ENCODE measurements around the gene AADACL4.
A peak's percentile ranks its signal among the peaks of the same experiment; 100 is the strongest.
"Not testable (repeated sequence)": the region's sequence is repeated elsewhere in the genome, so short reads cannot be mapped to it uniquely, and the experiment has no call there.

AADACL4 gene

DNA sequence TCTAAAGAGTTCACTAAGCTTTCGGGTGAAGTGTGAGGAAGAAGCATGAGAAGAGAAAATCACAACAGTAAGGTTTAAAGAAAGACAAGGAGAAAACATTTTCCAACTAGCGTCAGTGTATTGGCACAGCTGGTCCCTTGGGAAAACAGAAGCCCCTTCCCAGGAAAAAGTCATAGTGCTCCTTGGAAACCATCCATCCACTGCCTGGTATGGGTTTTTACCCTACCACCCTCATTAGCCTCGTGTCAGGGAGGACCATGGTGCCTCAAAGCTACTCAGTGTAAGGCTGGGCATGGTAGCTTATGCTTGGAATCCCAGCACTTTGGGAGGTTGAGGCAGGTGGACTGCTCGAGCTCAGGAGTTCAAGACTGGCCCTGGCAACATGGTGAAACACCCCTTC lies 12.7 kb downstream of the AADACL4 start:
- TF ChIP-seq REST (IDR thresholded peaks at IDR 0.05; ENCODE audit: insufficient replicate concordance, low read depth) (no peak), SPI1 (IDR thresholded peaks at IDR 0.05; ENCODE audit: borderline replicate concordance, low read depth) (no peak), GABPA (IDR thresholded peaks at IDR 0.05; ENCODE audit: low read depth) (no peak), CTCF (IDR thresholded peaks at IDR 0.05; ENCODE audit: insufficient read depth, low read length) (no peak), POLR2AphosphoS5 (IDR thresholded peaks at IDR 0.05; ENCODE audit: low read depth) (no peak)
- Histone ChIP-seq H3K27ac (replicated peaks) (no peak overlapping the region), H3K27me3 (ENCODE audit: insufficient read depth, poor library complexity, severe bottlenecking) (no peaks in the 10 kb centered on the region), H3K4me3 (replicated peaks; ENCODE audit: insufficient read depth, low read length) (no peak overlapping the region)
- no peak for DNase-seq (ENCODE audit: low read depth in 1 of 2, low spot score in 1 of 2)

DNA sequence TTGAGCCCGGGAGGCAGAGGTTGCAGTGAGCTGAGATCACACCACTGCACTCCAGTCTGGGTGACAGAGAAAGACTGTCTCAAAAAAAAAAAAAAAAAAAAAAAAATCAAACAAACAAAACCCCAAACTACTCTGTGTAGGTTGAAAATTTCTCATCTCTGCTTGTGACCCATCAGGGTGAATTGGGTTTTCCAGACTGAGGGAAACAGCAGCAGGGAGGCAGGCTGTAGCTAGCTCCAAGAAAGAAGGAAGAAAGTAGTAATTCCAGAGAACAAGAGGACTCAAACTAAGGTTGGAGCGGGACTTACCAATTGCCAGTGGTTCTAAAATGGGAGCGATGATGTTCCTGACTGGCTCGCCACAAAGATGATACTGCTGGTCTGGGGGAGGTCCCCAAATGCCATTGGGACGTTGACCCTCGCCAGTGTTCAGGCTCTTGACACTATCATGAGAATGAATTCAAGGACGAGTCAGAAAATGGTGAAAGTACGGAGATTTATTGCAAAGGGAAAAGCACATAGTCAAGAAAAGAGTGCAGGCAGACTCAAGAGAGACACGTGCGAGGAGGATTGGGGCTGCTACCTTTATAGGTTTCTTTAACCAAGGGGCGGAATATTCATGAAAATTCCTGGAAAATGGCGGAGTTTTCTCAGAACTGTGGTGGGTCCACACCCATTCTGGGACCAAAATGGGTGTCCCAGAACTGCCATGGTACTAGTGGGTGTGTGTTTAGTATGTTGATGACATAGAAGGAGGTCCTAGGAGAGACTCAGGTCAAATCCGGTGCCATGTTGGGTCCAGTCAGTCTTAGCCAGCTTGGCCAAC lies 13.4 kb downstream of the AADACL4 start:
- no peak for DNase-seq (ENCODE audit: low read depth in 1 of 2, low spot score in 1 of 2)
- Histone ChIP-seq H3K27ac (replicated peaks) (no peak overlapping the region), H3K27me3 (ENCODE audit: insufficient read depth, poor library complexity, severe bottlenecking) (no peaks in the 10 kb centered on the region), H3K4me3 (replicated peaks; ENCODE audit: insufficient read depth, low read length) (no peak overlapping the region)
- TF ChIP-seq REST (IDR thresholded peaks at IDR 0.05; ENCODE audit: insufficient replicate concordance, low read depth) = no peak
- TF ChIP-seq POLR2AphosphoS5 (IDR thresholded peaks at IDR 0.05; ENCODE audit: low read depth) = no peak
- no peak for TF ChIP-seq SPI1 (IDR thresholded peaks at IDR 0.05; ENCODE audit: borderline replicate concordance, low read depth)
- no peak for TF ChIP-seq GABPA (IDR thresholded peaks at IDR 0.05; ENCODE audit: low read depth)
- no peak for TF ChIP-seq CTCF (IDR thresholded peaks at IDR 0.05; ENCODE audit: insufficient read depth, low read length)

DNA sequence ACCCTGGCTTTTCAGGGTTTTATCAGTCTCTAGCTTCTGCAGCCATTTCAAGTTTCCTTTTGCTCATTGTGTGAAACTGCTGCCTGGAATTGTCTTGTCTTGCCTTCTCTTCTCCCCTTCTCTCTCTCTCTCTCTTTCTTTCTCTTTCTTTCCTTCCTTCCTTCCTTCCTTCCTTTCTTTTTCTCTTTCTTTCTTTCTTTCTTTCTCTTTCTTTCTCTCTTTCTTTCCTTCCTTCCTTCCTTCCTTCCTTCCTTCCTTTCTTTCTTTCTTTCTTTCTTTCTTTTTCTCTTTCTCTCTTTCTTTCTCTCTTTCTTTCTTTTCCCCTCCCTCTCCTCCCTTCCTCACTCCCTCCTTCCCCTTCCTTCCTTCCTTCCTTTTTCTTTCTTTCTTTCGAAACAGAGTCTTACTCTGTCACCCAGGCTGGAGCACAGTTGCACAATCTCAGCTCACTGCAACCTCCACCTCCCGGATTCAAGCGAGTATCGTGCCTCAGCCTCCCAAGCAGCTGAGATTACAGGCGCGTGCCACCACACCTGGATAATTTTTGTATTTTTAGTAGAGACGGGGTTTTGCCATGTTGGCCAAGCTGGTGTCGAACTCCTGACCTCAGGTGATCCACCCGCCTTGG lies 14.1 kb downstream of the AADACL4 start:
- not testable (repeated sequence) for H3K27me3 ChIP-seq (ENCODE audit: insufficient read depth, poor library complexity, severe bottlenecking); H3K4me3 ChIP-seq (replicated peaks; ENCODE audit: insufficient read depth, low read length); H3K27ac ChIP-seq (replicated peaks)
- DNase-seq (ENCODE audit: low read depth in 1 of 2, low spot score in 1 of 2) = peak in 1 of 2 experiments; percentile 11

DNA sequence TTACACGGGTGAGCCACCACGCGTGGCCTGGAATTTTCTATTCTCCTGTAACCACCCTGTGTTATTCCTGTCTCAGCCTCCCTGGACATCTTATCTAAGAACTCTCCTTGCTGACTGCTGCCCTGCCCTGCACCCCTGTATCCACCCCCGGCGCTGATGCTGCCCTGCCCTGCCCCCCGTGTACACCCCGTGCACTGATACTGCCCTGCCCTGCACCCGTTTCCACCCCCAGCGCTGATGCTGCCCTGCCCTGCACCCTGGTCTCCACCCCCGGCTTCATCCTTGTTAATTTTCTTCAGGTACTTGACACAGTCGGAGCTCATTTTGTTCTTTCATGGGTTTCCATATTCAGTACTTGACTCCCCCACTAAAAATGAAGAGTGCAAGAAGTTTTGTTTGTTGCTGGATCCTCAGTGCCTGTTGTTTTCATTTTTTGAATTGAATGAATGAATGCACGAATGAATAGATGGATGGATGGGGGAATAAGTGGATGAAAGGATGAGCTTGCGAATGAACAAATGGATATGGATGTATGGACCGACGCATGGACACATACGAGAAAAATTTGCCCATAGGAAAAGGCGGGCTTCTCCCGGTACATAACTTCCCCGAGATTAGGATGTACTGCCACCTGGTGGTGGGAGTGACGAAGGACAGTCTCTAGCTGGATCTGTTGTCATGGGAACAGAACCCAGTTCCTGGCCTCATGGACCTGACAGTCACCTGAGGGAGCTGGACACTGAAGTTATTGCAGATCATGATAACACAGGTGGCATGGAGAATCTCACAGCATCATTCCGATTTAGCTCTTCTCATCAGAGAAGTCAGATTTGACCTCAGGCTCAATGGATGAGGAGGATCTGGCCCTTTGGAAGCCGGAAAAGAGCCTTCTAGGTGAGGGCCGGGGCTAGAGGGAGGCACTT lies 14.9 kb downstream of the AADACL4 start:
- Histone ChIP-seq H3K27me3 (ENCODE audit: insufficient read depth, poor library complexity, severe bottlenecking) (no peaks in the 10 kb centered on the region), H3K27ac (replicated peaks) (no peak overlapping the region), H3K4me3 (replicated peaks; ENCODE audit: insufficient read depth, low read length) (no peak overlapping the region)
- TF ChIP-seq CTCF (IDR thresholded peaks at IDR 0.05; ENCODE audit: insufficient read depth, low read length) (peak; percentile 92), REST (IDR thresholded peaks at IDR 0.05; ENCODE audit: insufficient replicate concordance, low read depth) (no peak)
- DNase-seq (ENCODE audit: low read depth in 1 of 2, low spot score in 1 of 2) = peak; percentile 48 to 69
